Subcutaneous abdominal adipose tissue (tissue), 5 donors: ENCODE measurements around the gene CHST11.
A peak's percentile ranks its signal among the peaks of the same experiment; 100 is the strongest.

Source experiments
- H3K27ac ChIP-seq: one replicate; pipeline ENCODE4 v1.7.0; 2013; ENCODE audit warnings: low read depth, mild to moderate bottlenecking, inconsistent platforms, low read length, moderate library complexity
- H3K27me3 ChIP-seq, 5 donors: one replicate each; pipeline ENCODE4 v1.7.0; 2013; ENCODE audit warnings: low read length in 5 of 5, inconsistent platforms in 1 of 5; ENCODE audit not compliant: control insufficient read depth in 5 of 5, insufficient read depth in 4 of 5
- H3K36me3 ChIP-seq, 5 donors: one replicate each; pipeline ENCODE4 v1.7.0; 2013; ENCODE audit warnings: low read length in 5 of 5; ENCODE audit not compliant: control insufficient read depth in 5 of 5, insufficient read depth in 5 of 5
- H3K4me1 ChIP-seq, 5 donors: one replicate each; pipeline ENCODE4 v1.7.0; 2013; ENCODE audit warnings: low read length in 5 of 5, mild to moderate bottlenecking in 3 of 5, moderate library complexity in 1 of 5; ENCODE audit not compliant: control insufficient read depth in 5 of 5, insufficient read depth in 5 of 5
- H3K4me3 ChIP-seq, 5 donors: one replicate each; pipeline ENCODE4 v1.7.0; 2013; ENCODE audit warnings: low read length in 5 of 5, low read depth in 1 of 5
- H3K9ac ChIP-seq, 5 donors: one replicate each; pipeline ENCODE4 v1.7.0; 2013; ENCODE audit warnings: low read length in 5 of 5, mild to moderate bottlenecking in 4 of 5, moderate library complexity in 3 of 5
- H3K9me3 ChIP-seq, 5 donors: one replicate each; pipeline ENCODE4 v1.7.0; 2013; ENCODE audit warnings: low read length in 5 of 5; ENCODE audit not compliant: control insufficient read depth in 5 of 5
- donor health status: healthy.
- donor health status: healthy.
- donor health status: healthy.
- donor health status: healthy.
- donor health status: healthy.

Gene CHST11

DNA sequence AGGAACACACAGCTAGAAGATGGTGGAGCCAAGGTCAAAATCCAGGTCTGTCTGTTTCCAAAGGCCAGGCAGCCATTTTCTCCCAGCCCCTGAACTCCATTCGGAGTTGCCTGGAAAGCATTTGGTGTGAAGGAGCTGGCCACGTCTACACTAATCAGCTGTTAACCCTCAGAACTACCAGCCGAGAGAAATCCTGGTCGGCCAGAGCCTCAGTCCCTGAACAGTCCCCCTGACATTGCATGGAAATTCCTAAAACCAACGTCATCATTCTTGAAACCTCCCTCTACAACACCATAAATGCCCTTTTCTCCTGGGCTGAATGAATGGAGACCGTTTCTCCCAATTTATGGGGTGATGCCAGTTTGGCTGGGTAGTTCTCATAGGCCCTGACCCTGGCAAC is 255.7 kb downstream of the CHST11 start:
- no peaks in the 10 kb centered on the region for H3K9me3 ChIP-seq
- H3K9ac ChIP-seq, result no peak overlapping the region
- H3K27ac ChIP-seq, result no peak overlapping the region
- no peaks in the 10 kb centered on the region for H3K36me3 ChIP-seq
- no peak overlapping the region for H3K4me3 ChIP-seq
- H3K4me1 ChIP-seq, result peaks cover 5 to 23% (median 16%) of the 10 kb centered on the region in 5 donors
- no peaks in the 10 kb centered on the region for H3K27me3 ChIP-seq

DNA sequence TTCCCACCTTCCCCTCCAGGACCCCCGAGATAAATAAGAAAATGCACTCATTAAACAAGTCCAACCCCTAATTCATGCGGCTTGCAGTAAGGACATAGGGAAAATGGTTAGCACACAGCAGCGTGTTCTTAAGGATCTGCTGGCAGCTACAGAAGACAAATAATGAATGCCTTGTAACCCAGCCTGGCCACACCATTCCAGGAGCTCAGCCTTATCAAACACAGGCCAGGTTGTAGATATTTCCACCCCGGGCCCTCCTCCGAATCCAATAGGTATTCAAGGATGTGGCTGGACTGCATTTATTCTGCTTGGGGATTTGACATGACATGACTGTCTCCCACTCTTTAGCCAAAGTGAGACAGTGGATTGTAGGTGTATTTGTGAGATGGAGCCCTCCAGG is 256.2 kb downstream of the CHST11 start:
- Histone ChIP-seq H3K9me3 (no peaks in the 10 kb centered on the region), H3K4me3 (no peak overlapping the region), H3K27ac (no peak overlapping the region), H3K4me1 (peaks cover 5 to 23% (median 16%) of the 10 kb centered on the region in 5 donors), H3K9ac (no peak overlapping the region), H3K27me3 (no peaks in the 10 kb centered on the region), H3K36me3 (no peaks in the 10 kb centered on the region)

DNA sequence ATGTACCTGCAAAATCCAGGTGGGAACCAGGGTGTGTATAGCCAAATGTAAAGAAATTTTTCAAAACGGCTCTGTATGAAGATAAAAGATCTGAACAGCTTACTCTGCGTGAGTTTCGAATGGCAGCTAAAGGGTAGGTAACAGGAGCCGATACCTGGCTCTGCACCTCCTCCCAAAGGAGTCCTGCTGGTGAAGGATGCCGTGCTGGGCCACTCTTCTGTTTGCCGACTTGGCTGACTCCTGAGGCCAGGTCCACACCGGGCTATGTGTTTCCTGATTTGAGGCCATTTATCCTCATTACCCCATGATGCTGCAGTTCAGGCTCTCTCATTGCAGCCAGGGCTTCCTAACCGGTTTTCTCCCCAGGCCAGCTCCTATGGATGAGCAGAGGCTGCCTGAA is 256.7 kb downstream of the CHST11 start:
- Histone ChIP-seq H3K4me1 (peaks cover 5 to 25% (median 16%) of the 10 kb centered on the region in 5 donors), H3K36me3 (no peaks in the 10 kb centered on the region), H3K27me3 (no peaks in the 10 kb centered on the region), H3K9ac (no peak overlapping the region), H3K4me3 (no peak overlapping the region), H3K27ac (no peak overlapping the region), H3K9me3 (no peaks in the 10 kb centered on the region)

DNA sequence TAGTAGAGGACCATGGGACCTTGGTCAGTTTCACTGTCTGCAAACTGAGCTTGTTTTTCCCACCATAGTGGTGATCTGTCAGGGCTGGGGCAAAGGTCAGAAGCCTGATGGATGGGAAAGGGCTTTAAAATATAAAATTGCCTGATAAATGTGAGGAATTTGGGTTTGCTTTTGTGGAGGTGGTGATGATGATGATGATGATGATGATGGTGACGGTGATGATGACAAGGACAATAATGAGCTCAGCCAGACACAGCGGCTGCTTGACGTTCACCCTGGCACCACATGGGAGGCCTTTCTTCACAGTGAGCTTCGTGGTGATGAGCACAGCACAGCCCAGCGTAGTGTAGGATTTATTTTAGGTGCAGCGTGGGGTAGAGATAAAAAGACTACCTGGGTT is 257.6 kb downstream of the CHST11 start:
- Histone ChIP-seq H3K4me1 (peaks cover 5 to 28% (median 19%) of the 10 kb centered on the region in 5 donors), H3K9ac (no peak overlapping the region), H3K9me3 (no peaks in the 10 kb centered on the region), H3K27me3 (no peaks in the 10 kb centered on the region), H3K4me3 (no peak overlapping the region), H3K27ac (no peak overlapping the region), H3K36me3 (no peaks in the 10 kb centered on the region)

- Histone ChIP-seq H3K4me3 (no peak overlapping the region), H3K27me3 (no peaks in the 10 kb centered on the region), H3K4me1 (peaks cover 0 to 34% (median 9%) of the 10 kb centered on the region in 5 donors), H3K27ac (no peak overlapping the region), H3K9ac (no peak overlapping the region), H3K36me3 (no peaks in the 10 kb centered on the region), H3K9me3 (no peaks in the 10 kb centered on the region)
These were observed 259.4 kb downstream of the CHST11 start for GRCh38 chr12:104716172-104716571.

GRCh38 chr12:104718304-104718929 is 261.7 kb downstream of the CHST11 start:
- Histone ChIP-seq H3K27me3 (no peaks in the 10 kb centered on the region), H3K9ac (no peak overlapping the region), H3K4me3 (no peak overlapping the region), H3K27ac (no peak overlapping the region), H3K9me3 (no peaks in the 10 kb centered on the region), H3K4me1 (peaks cover 4 to 32% (median 6%) of the 10 kb centered on the region in 5 donors), H3K36me3 (no peaks in the 10 kb centered on the region)

- Histone ChIP-seq H3K27me3 (no peaks in the 10 kb centered on the region), H3K27ac (peak overlapping the region; percentile 39), H3K9ac (peak overlapping the region in 3 of 5 donors; percentile 56 to 70 (median 64)), H3K36me3 (no peaks in the 10 kb centered on the region), H3K4me3 (peak overlapping the region; percentile 6 to 67 (median 64)), H3K9me3 (no peaks in the 10 kb centered on the region), H3K4me1 (peaks cover 4 to 32% (median 6%) of the 10 kb centered on the region in 5 donors)
These were observed 263.1 kb downstream of the CHST11 start for GRCh38 chr12:104719700-104720338.

GRCh38 chr12:104720339-104721038 is 263.7 kb downstream of the CHST11 start:
- Histone ChIP-seq H3K36me3 (no peaks in the 10 kb centered on the region), H3K4me1 (peaks cover 4 to 30% (median 6%) of the 10 kb centered on the region in 5 donors), H3K27me3 (no peaks in the 10 kb centered on the region), H3K9me3 (no peaks in the 10 kb centered on the region), H3K4me3 (peak overlapping the region; percentile 6 to 67 (median 64)), H3K9ac (peak overlapping the region in 4 of 5 donors; percentile 52 to 70 (median 60)), H3K27ac (peak overlapping the region; percentile 39)

DNA sequence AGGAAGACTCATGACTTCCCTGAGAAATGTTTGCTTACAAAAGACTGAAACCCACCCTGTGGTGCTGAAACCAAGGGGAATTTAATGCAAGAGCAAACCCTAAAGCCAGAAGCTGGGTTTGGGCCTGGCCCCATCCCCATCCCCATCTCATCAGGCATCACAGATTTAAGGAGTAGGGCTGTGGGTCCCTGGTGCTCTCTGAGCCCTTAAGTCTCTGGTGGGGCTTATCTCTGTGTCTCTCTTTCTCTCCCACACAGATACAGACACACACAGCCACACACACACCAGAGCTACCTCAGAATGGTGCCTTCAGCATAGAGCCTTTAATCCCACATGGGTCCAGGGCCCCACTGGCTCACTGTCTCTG is 264.3 kb downstream of the CHST11 start:
- Histone ChIP-seq H3K27me3 (no peaks in the 10 kb centered on the region), H3K9ac (peak overlapping the region in 4 of 5 donors; percentile 32 to 70 (median 54)), H3K4me3 (peak overlapping the region in 3 of 5 donors; percentile 64 to 67 (median 66)), H3K27ac (peak overlapping the region; percentile 39), H3K36me3 (no peaks in the 10 kb centered on the region), H3K4me1 (peaks cover 4 to 28% (median 6%) of the 10 kb centered on the region in 5 donors), H3K9me3 (no peaks in the 10 kb centered on the region)

DNA sequence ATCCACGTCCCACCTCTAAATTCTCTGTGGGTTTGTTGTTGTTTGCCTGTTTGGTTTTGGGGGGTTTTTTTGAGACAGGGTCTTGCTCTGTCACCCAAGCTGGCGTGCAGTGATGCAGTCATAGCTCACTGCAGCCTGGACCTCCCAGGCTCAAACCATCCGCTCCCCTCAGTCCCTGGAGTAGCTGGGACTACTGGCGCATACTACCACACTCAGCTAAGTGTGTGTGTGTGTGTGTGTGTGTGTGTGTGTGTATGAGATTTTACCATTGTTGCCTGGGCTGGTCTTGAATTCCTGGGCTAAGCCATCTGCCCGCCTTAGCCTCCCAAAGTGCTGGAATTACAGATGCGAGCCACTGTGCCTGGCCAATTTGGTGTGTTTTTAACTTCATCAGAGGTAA is 265.2 kb downstream of the CHST11 start:
- no peaks in the 10 kb centered on the region for H3K36me3 ChIP-seq
- H3K4me1 ChIP-seq, result peaks cover 4 to 28% (median 6%) of the 10 kb centered on the region in 5 donors
- H3K4me3 ChIP-seq, result no peak overlapping the region
- no peaks in the 10 kb centered on the region for H3K9me3 ChIP-seq
- H3K9ac ChIP-seq, result no peak overlapping the region
- no peaks in the 10 kb centered on the region for H3K27me3 ChIP-seq
- no peak overlapping the region for H3K27ac ChIP-seq
